Panc1 (cell line): ENCODE results near the gene SFXN2.
"Not testable (repeated sequence)": the region's sequence is repeated elsewhere in the genome, so short reads cannot be mapped to it uniquely, and the experiment has no call there.

ENCODE experiments used
- POLR2AphosphoS5 ChIP-seq: IDR thresholded peaks from 2 replicates; pipeline ENCODE4 v1.6.1; 2012; ENCODE audit warnings: mild to moderate bottlenecking, low read depth, low read length, moderate library complexity
- SIN3A ChIP-seq: IDR thresholded peaks from 2 replicates; pipeline ENCODE4 v1.6.1; 2012; ENCODE audit warnings: low read depth, mild to moderate bottlenecking, low read length, moderate library complexity, borderline replicate concordance; ENCODE audit not compliant: insufficient read depth
- TF ChIP-seq, protein P1 (sequence below): fragments of 450-650 bp; IDR thresholded peaks from 2 replicates; pipeline ENCODE4 v1.5.1; 2017; ENCODE audit warnings: mild to moderate bottlenecking
- TF ChIP-seq, protein P2 (sequence below), 2 experiments: IDR thresholded peaks; 2 replicates each; pipeline ENCODE4 v1.6.1; 2011 to 2012; ENCODE audit warnings: low read depth in 2 of 2, control low read depth in 1 of 2, low read length in 1 of 2, mild to moderate bottlenecking in 1 of 2, moderate library complexity in 1 of 2; ENCODE audit not compliant: insufficient read depth in 1 of 2

- TF ChIP-seq POLR2AphosphoS5, SIN3A: not testable (repeated sequence)
- TF ChIP-seq, protein P1, sequence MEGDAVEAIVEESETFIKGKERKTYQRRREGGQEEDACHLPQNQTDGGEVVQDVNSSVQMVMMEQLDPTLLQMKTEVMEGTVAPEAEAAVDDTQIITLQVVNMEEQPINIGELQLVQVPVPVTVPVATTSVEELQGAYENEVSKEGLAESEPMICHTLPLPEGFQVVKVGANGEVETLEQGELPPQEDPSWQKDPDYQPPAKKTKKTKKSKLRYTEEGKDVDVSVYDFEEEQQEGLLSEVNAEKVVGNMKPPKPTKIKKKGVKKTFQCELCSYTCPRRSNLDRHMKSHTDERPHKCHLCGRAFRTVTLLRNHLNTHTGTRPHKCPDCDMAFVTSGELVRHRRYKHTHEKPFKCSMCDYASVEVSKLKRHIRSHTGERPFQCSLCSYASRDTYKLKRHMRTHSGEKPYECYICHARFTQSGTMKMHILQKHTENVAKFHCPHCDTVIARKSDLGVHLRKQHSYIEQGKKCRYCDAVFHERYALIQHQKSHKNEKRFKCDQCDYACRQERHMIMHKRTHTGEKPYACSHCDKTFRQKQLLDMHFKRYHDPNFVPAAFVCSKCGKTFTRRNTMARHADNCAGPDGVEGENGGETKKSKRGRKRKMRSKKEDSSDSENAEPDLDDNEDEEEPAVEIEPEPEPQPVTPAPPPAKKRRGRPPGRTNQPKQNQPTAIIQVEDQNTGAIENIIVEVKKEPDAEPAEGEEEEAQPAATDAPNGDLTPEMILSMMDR = not testable (repeated sequence)
- TF ChIP-seq, protein P2, sequence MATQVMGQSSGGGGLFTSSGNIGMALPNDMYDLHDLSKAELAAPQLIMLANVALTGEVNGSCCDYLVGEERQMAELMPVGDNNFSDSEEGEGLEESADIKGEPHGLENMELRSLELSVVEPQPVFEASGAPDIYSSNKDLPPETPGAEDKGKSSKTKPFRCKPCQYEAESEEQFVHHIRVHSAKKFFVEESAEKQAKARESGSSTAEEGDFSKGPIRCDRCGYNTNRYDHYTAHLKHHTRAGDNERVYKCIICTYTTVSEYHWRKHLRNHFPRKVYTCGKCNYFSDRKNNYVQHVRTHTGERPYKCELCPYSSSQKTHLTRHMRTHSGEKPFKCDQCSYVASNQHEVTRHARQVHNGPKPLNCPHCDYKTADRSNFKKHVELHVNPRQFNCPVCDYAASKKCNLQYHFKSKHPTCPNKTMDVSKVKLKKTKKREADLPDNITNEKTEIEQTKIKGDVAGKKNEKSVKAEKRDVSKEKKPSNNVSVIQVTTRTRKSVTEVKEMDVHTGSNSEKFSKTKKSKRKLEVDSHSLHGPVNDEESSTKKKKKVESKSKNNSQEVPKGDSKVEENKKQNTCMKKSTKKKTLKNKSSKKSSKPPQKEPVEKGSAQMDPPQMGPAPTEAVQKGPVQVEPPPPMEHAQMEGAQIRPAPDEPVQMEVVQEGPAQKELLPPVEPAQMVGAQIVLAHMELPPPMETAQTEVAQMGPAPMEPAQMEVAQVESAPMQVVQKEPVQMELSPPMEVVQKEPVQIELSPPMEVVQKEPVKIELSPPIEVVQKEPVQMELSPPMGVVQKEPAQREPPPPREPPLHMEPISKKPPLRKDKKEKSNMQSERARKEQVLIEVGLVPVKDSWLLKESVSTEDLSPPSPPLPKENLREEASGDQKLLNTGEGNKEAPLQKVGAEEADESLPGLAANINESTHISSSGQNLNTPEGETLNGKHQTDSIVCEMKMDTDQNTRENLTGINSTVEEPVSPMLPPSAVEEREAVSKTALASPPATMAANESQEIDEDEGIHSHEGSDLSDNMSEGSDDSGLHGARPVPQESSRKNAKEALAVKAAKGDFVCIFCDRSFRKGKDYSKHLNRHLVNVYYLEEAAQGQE (IDR thresholded peaks at IDR 0.05; ENCODE audit: insufficient read depth in 1 of 2, low read depth in 2 of 2, low read length in 1 of 2) = not testable (repeated sequence)
Measured at GRCh38 chr10:102667411-102667810, 47.0 kb upstream of the SFXN2 start.
